Cardiac muscle cell (in vitro differentiated cells and primary cell): Measurements from ENCODE around the gene PATL1. TPM values are rescaled to one million over a fixed set of nuclear protein-coding genes. Genes with fewer than 3 reads are reported as not detected.

Source experiments
- DNase-seq, 2 donors: peaks; one replicate each; pipeline versions ENCODE4 v3.0.0 to v3.0.0-alpha.2; 2010 to 2017; ENCODE audit warnings: low read depth in 1 of 2, low spot score in 1 of 2
- H3K27ac ChIP-seq: fragments of 200-600 bp; sonication (generic); 2 replicates; pipeline ENCODE4 v1.5.1; 2016
- H3K27me3 ChIP-seq: fragments of 200-600 bp; sonication (generic); 2 replicates; pipeline ENCODE4 v1.6.0; 2016; ENCODE audit warnings: control low read depth
- H3K36me3 ChIP-seq: fragments of 200-600 bp; sonication (generic); 2 replicates; pipeline ENCODE4 v1.5.1; 2016; ENCODE audit warnings: control low read depth
- H3K4me1 ChIP-seq: fragments of 200-600 bp; sonication (generic); 2 replicates; pipeline ENCODE4 v1.8.1; 2017; ENCODE audit warnings: low read depth, mild to moderate bottlenecking, mixed run types
- H3K4me3 ChIP-seq: fragments of 200-600 bp; sonication (generic); 2 replicates; pipeline ENCODE4 v1.5.1; 2016; ENCODE audit warnings: mild to moderate bottlenecking
- H3K9me3 ChIP-seq: fragments of 200-600 bp; sonication (generic); 2 replicates; pipeline ENCODE4 v1.5.1; 2017; ENCODE audit warnings: low read depth, mild to moderate bottlenecking, control low read depth
- polyA plus RNA-seq: library from polyadenylated mRNA; unstranded; fragments of >200 nt; fragmentation: Nextera tagmentation; extraction: Ambion mirVana; gene quantifications from 2 replicates; pipeline ENCODE4 v1.2.1, GENCODE V29; 2016
- total RNA-seq: library from RNA; depleted of rRNA; stranded (reverse); fragments of >200 nt; gene quantifications from 2 replicates; pipeline ENCODE4 v1.2.3, GENCODE V29; 2016
- TF ChIP-seq, protein P1 (sequence below): IDR thresholded peaks from 2 replicates; pipeline ENCODE4 v1.5.1; 2012; ENCODE audit warnings: low read depth, mild to moderate bottlenecking, low read length

Gene PATL1
- total and polyA plus RNA-seq, 2 experiments from 2014 or later: 10.9 to 11.4 TPM

- Histone ChIP-seq H3K4me1 (no peaks in the 10 kb centered on the region), H3K27ac (no peak overlapping the region), H3K27me3 (no peaks in the 10 kb centered on the region), H3K4me3 (no peak overlapping the region), H3K36me3 (peaks cover 72% of the 10 kb centered on the region), H3K9me3 (no peaks in the 10 kb centered on the region)
- DNase-seq: no peak
- TF ChIP-seq, protein P1, sequence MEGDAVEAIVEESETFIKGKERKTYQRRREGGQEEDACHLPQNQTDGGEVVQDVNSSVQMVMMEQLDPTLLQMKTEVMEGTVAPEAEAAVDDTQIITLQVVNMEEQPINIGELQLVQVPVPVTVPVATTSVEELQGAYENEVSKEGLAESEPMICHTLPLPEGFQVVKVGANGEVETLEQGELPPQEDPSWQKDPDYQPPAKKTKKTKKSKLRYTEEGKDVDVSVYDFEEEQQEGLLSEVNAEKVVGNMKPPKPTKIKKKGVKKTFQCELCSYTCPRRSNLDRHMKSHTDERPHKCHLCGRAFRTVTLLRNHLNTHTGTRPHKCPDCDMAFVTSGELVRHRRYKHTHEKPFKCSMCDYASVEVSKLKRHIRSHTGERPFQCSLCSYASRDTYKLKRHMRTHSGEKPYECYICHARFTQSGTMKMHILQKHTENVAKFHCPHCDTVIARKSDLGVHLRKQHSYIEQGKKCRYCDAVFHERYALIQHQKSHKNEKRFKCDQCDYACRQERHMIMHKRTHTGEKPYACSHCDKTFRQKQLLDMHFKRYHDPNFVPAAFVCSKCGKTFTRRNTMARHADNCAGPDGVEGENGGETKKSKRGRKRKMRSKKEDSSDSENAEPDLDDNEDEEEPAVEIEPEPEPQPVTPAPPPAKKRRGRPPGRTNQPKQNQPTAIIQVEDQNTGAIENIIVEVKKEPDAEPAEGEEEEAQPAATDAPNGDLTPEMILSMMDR: no peak
Measured at GRCh38 chr11:59660621-59661020, 8.2 kb downstream of the PATL1 start.

- no peak for DNase-seq
- Histone ChIP-seq H3K4me1 (no peaks in the 10 kb centered on the region), H3K27ac (no peak overlapping the region), H3K4me3 (no peak overlapping the region), H3K36me3 (peaks cover 72% of the 10 kb centered on the region), H3K9me3 (no peaks in the 10 kb centered on the region), H3K27me3 (no peaks in the 10 kb centered on the region)
- TF ChIP-seq, protein P1: no peak
Measured at GRCh38 chr11:59659981-59660380, 8.9 kb downstream of the PATL1 start.

GRCh38 chr11:59658036-59658435 is 10.8 kb downstream of the PATL1 start:
- H3K27me3 ChIP-seq: no peaks in the 10 kb centered on the region
- H3K27ac ChIP-seq: no peak overlapping the region
- TF ChIP-seq, protein P1: no peak
- H3K9me3 ChIP-seq: no peaks in the 10 kb centered on the region
- H3K4me3 ChIP-seq: no peak overlapping the region
- H3K4me1 ChIP-seq: no peaks in the 10 kb centered on the region
- no peak for DNase-seq
- H3K36me3 ChIP-seq: peaks cover 74% of the 10 kb centered on the region

- peaks cover 80% of the 10 kb centered on the region for H3K36me3 ChIP-seq
- no peak overlapping the region for H3K27ac ChIP-seq
- no peaks in the 10 kb centered on the region for H3K9me3 ChIP-seq
- no peak for DNase-seq
- no peak overlapping the region for H3K4me3 ChIP-seq
- H3K27me3 ChIP-seq: no peaks in the 10 kb centered on the region
- TF ChIP-seq, protein P1: no peak
- no peaks in the 10 kb centered on the region for H3K4me1 ChIP-seq
Measured at GRCh38 chr11:59654893-59655292, 13.9 kb downstream of the PATL1 start.

DNA sequence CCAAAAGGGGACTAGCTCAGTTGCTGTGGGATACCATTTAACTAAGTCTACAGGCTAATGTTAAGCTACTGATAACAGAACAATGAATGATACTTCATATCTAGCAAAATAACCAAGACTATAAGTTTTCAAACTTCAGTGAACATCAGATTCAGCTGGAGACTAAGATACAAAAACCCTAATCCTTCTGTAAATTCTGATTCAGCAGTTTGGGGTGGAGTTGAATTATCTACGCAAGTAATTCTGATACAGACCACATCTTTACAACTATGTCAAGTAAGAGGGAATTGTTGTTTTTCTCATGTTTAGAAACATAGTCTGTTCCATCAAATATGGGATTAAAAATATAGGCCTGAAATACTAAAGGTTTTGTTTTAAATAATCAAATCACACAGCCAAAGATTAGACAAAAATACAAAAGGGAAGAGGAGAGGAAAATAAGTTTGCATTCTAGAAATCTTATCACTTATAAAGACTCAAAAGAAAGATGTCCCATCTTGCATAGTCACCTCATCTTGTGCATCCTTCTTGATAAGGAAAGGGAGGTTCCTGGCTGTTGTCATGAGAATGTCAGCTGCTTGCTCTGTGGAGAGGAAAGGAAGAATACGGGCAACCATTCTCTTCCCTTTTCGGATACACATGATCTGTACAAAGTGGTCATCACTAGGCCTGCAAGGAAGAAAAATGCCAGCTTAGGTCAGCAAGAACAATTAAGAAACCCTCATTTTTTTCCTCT is 21.4 kb downstream of the PATL1 start:
- no peak for DNase-seq
- H3K4me1 ChIP-seq: no peaks in the 10 kb centered on the region
- H3K27ac ChIP-seq: no peak overlapping the region
- H3K4me3 ChIP-seq: no peak overlapping the region
- TF ChIP-seq, protein P1: no peak
- H3K36me3 ChIP-seq: peaks cover 77% of the 10 kb centered on the region
- H3K9me3 ChIP-seq: no peaks in the 10 kb centered on the region
- H3K27me3 ChIP-seq: no peaks in the 10 kb centered on the region
